ACHN (cell line): ENCODE data around the gene KCP.

ENCODE experiments used
- DNase-seq: peaks from one replicate; pipeline ENCODE4 v3.0.0-alpha.2; 2015
- in situ Hi-C: cut with HindIII; loops from 2 replicates; pipeline ENCODE4 v1.10.0; 2017; ENCODE audit warnings: low sequenced_read_pairs, low pct_ligation_motif_present, low pct_unique_long_range_greater_than_20kb

KCP gene

DNA sequence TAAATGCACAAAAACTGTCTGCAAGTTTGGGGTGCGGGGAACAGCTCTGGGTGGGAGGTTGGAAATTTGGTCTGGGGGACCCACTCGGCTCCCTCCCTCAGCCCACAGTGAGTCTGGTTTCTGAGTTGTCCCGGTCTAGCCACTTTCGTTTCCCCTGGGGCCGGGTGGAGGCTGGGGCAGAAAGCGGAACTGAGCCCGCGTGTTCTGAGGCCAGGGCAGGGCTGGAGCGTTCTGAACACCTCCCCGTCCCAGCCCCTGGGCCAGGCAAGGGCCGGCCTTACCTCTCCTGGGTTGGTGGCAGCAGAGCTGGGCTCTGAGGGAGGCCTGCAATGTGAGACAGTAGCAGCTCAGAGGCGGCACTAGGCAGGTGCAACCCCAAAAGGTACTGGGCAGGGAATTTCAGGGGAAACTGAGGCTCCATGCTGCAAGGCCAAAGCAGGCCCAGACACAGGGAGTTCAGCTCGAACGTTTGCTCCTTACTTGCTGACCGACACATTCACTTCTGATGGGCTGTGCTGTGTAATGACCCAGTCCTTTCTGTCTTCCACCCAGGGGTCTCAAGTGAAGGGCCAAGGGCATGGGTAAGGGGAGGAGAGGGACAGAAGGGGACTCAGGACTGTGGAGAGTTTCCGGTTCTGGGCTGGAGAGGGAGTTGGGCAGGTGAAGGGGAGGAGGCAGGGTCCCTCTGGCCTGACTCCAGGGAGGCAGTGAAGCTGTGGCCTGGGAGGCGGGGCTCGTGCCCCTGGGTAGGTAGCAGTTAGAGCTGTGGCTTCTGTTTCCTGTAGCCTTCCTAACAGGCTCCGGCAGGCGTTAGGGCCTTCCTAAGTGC is 30.2 kb upstream of the KCP start:
- no peak for DNase-seq
- in situ Hi-C loops, result no loop called here

DNA sequence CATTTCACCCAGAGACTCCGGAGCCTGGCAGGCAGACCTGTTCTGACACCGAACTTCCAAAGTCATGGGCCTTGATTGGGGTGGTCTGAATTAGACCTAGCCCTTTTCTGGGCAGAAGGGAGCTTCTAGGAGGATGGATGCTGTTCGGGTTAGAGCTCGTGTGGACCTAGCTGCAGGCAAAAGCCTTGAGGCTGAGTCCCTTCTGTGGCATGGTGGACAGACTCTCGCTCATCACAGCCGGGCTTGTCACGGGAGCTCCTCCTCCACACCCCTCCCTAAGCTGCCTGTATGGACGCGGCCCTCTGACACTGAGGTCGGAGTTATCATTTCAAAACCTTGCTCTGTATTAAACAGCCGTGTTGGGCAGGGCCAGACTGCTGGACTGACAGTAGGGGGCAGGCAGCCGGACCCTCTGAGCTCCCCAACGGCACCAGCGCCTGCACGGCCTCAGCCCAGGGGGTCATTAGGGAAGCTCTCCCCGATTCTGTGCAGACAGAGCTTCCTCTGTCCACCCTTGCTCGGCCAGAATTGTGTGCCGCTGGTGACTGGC is 29.4 kb upstream of the KCP start:
- in situ Hi-C loops, result no loop called here
- DNase-seq, result no peak

DNA sequence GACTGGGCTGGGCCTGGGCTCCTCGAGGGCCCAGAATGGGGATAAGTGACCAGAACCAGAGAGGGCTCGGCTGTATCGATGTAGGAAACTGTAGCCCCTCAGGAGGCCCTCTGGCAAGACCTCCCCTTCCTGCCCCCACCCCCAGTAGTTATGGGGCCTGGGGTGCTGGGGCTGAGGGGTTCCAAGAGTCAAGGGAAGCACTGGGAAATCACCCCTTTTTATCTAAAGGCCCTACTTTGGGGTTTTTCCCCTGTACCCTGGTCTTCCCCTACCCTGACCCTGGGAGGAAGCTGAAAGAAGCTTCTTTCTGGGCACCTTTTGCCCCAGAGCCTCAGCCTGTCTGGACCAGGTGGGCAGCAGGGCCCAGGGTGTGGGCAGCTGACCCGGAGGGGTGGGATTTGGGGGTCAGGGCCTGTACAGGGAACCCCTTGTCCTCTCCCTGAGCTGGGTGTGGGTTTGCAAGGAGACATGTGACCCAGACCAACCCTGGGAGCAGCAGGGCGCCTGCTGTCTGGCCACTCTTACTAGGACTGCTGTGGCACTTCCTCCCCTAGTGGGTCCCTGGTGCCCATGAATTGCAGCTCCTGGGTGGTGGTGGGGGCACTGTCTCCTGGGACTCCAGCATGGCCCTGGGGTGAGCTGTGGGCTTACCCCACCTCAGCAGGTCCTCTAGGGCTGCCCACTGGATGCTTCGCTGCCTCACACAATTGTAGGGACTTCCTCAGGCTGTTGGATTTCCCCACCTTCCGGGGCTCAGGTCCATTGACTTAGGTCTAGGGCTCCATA is 28.8 kb upstream of the KCP start:
- in situ Hi-C loops, result no loop called here
- DNase-seq, result no peak

DNA sequence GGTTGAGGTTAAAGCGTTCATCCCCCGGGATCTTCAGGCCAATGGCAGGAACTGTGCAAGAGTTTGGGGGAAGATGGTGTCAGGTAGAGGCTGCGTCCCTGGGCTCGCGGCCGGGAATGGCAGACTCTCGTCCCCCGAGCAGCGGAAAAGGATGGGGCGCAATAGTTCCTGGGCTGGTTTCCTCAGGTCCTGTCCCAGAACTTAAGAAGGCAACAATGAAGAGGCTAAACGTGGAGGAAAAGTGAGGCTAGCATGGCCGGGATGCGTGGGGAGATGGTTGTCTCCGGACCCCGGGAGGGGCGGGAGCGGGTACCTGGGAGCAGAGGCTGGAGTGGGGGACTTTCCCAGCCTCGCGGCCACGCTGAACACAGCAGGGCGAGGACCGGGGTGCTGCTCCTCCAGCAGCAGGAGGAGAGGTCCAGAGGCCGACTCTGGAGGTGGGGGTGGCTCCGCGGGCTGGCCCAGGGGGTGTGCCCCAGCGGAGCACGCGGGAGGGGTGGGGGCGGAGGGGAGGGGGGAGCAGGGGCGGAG is 28.1 kb upstream of the KCP start:
- in situ Hi-C loops, result no loop called here
- DNase-seq, result no peak

DNA sequence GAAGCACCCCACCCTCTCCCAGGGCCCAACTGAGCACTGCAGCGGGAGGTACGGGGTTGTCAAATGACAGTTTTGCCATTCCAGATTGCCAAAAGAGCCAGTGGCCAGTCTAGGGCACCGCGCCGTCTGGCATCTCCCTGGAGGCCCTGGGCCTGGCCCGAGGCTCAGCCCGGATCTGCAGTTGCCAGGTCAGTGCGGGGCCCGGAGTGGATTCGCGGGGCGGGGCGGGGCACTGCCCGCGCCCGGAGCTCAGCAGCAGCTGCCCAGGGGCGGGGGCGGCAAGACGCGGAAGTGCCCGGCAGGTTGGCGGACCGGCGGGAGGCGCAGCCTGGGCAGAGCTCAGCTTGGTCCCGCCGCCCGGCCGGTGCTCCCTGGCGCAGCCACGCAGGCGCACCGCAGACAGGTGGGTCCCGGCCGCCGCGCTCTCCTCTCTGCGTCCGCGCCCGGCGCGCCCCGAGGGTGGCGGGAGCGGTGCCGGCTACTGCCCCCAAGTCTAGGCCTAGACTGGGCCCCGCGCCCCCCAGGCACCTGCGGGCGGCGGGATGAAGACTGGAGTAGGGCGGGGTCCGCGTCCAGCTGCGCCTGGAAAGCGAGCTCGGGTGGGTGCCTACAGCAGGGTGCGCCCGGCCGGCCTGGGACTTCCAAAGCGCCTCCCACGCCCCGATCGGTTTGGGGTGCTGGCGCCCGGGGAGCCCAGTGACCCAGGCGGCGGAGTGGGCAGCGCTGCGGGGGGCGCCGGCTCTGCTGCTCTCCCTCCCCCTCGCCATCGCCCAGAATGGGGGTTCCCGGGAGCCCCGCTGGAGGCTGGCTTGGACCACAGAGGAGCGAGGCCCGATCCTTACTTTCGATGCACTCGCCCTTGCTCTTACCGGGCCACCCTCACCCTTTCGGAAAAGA is 27.4 kb upstream of the KCP start, which contains the start of gene IRF5:
Gene IRF5 (plus strand): TSS at position 281 of the 897 bp plus-strand sequence. CDS start 4,155 bp downstream, outside the sequence.
- peak; percentile 80 for DNase-seq
- in situ Hi-C loops, result no loop called here

DNA sequence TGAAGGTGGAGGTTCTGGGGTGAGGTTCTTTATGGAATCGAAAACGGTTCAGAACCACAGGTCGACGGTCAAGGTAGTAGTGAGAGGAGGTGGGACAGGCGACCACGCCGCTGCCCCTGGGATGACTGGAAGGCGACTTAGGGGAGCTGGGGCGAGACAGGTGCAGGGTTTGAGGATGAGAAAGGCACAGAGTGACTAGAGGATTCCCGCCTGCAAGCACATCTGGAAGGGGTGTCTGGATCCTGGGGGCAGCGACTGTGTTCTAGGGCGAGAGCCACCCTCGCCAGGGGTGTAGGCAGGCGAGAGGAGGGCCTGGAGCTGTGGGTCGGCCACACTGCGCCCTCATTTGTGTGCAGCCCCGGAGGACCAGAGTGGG is 26.8 kb upstream of the KCP start:
- DNase-seq, result no peak
- in situ Hi-C loops, result no loop called here

DNA sequence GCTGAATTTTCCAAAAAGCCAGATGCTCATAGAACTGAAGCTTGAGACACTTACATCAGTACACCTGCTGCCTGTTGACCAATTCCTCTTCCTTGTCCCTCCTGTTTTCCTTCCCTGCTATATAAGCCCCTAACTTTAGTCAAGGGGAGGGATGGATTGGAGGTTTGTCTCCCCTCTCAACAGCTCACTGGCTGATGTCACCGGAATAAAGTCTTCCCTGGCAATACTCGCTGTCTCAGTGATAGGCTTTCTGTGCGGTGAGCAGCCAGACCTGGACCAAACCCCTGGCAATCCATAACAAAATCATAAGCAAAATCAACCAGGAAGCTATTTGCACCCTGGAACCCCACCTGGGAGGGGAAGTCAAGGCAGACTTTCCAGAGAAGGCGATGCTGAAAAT is 26.3 kb upstream of the KCP start:
- in situ Hi-C loops, result no loop called here
- DNase-seq, result no peak

DNA sequence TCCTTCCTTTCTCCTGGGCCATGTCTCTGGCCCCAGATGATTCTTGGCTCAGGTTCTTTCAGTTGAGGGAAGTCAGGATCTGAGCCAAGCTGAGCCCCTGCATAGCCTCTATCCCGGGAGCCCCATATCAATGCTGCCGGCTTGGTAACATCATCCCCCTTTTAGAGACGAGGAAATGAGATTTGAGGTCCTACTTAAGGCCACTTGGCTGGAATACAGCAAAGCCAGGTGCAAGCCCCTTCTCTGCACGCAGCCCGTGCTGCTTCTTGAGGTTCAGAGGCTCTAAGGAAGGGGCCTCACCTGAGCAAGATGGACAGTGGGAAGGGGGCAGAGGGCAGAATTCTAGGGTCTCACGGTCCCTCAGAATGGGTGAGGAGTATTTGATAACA is 24.8 kb upstream of the KCP start:
- DNase-seq, result no peak
- in situ Hi-C loops, result no loop called here

DNA sequence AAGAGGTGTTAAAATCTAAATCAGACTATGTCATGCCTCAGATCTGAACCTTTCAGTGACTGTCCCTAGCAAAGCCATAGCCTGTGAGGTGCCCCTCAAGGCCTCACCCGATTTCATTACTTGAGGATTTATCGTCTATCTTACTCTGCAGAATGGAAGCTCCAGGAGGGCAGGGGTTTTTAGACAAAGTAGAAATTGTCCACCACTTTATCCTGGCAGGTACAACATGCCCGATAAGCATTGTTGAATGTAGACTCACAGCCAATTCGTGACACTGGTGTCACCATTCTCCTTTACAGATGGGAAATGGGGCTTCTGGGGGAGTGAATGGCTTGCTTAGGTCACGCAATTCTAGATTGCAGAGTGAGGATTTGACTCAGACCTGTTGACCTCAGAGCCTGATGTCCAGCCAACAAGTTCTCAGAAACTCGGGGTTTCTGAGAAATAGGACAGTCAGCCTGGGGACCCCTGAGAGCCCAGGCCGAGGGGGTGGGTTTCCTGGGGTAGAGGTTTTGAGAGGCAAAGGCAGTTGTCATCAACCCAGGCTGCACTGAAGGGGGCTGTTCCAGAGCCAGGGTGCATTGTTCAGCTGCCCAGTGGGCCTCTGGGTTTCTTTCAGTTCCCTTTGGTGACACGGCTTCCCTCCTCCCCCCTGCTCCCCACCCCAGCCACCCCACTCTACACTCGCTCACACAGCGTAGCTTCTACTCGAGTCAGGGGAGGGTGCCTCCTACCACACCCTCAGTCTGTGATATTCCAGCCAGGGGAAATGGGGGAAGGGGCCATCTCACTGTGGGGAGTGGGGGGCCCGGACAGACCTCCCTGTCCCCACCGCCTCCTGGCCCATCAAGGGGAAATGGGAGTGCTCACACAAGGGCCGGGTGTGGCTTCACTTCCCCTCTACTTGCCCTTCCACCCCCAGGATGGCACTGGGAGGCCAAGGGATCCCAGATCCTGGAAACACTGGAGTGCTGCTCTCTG is 24.1 kb upstream of the KCP start:
- no peak for DNase-seq

DNA sequence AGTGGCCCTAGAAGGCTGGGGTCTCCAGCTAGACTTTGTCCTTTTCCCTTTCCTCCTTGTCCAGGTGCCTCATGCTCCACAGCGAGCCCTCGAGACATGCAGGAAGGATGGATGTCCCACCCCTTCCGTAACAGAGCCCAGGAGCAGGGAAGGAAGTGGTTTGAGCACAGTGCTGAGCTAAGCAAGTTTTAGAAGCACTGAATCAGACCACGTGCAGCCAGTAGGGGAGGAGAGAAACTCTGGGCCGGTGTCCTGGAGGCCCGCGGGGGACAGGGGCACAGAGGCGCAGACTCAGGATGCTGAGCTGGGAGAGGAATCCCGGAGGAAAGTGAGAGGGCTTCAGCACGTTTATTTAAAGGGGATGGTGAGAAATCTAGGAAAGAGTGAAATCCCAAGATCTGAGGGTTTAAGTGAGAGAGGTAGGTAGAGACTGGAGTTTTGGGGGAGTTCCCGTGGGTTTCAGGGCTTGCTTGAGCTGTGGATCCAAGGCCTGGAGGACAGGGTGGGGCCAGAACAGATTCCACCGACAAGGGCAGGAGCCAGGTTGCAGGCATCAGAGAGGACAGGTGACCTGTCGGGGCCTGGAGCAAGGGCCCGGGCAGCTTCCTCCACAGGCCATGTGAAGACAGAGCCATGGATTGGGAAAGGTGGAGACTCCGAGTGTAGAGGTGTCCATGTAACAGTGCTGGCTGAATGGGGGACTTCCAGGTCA is 22.8 kb upstream of the KCP start:
- DNase-seq, result no peak
- in situ Hi-C loops, result no loop called here

More for the DNA sequence above, 24.1 kb upstream of the KCP start:
- in situ Hi-C loops, result no loop called here

DNA sequence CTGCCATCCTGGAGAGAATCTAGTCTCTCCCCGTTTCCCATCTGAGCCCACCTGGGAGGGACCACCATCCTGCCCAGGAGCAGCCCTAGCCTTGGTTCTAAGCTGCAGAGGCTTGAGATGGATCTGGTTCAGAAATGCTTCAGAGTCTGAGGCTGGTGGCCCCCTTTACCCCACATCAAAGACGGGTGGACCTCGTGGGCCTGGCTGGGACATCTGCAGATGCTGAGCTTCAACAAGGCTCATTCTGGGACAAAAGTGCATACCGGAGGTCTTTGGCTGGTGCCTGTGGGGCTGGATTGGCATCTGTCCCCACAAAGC is 22.3 kb upstream of the KCP start:
- in situ Hi-C loops, result no loop called here
- DNase-seq, result no peak

DNA sequence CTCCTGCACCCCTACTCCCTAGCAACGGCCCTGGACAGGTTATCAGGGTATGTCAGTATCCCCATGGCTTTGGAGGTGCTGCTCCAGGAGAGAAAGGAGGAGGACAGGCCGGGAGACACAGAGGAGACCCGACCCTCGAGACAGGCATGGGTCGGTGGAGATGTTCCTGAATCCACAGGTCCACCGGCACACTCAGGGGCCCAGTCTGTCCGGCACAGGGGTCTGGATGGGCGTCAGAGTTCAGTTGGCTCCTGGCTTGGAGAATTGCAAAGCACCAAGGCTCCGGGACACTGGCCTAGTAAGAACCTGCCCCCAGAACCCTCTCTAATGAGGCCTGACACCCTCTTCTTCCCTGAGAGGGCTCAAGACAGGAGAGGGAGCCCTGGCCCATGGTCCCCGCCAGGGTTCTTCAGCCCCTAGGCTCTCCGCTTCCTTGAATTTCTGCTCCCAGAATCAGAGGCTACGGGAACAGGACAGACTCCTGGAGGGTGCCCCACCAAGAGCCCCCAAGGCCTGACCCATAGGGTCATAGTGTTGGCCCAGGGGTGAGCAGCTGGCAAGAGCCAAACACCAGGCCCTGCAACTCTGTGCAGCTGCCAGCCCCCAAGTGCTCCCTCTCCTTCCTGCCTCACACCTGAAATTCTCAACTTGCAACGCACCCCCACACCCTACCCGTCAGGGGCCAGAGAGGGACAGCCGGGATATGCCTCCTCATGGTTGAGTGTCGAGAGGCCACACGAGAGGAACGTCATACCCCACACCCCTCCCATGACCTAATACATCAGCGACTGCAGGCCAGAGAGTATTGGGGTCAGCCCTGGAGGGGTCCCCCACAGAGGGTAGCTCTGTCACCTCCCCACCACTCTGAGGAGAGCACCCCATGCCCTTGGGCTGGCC is 21.7 kb upstream of the KCP start:
- in situ Hi-C loops, result no loop called here
- no peak for DNase-seq

DNA sequence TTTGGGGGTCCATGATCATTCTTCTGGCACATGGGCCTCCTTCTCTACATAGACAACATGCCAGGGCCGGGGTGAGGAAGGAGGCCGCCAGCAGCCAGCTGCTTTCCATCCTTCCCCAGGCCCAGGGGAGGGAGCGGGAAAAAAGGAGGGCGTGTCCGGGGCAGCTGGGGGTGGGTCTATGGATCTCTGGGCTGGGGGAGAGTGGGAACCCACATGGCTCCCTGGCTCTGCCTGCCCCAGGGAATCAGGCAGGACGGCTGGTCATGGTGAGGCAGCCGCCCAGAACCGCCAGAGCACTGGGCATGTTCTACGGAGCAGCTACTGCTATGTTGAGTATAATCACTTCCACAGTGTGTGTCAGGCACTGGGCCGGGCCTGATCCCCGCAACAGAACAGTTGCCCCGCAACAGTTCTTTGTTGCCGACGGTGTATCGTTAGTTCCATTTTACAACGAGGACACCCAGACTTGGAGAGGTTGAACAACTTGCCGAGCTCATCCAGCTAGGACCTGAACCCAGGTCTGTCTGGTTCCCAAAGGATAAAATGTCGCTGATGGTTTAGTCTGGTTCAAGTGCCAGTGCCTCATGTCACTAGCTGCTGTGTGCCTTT is 20.8 kb upstream of the KCP start:
- no peak for DNase-seq
- in situ Hi-C loops, result no loop called here

DNA sequence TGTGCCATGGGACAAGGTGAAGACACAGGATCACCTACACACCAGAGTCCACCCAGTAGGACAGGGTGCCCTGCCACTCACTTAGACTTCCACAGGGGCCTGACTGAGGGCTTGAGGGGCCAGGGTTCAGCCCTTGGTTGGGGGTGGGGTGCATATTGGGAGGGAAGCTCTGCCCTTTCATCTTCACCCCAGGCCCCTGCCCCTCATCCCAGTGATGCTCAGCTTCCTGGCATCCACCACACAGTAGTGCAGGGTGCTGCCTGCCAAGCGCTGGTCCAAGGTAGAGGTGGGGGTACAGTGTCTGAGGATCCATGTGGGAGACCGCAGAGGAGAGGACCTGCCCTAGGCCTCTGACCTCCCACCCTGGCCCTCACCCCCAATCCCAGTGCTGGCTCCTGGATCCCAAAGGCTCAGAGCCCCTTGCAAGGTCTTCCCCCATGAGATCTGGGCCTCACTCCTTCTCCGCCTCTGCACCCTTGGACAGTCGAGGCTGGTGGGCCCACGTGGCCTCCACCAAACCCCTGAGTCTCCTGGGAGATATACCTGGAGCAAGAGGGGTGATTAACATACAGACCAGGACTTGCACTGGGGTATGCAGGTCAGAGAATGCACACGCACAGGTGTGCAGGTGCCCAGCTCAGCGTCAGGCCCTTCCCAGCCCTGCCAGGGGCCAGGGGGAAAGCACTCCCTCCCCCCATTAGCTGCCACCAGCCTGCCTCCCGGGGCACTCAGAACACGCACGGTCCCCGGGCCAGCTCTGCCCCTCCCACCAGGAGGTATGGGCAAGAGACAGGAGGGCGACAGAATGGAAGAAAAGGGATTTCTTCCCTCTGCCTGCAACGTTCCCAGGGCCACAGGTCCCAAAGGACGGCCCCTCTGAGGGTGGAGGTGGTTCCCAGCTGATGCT is 18.6 kb upstream of the KCP start:
- in situ Hi-C loops, result no loop called here
- no peak for DNase-seq
